PFSK-1 (cell line): Measurements from ENCODE around the gene BCL2L1.

Source experiments
- FOXP2 ChIP-seq: optimal IDR thresholded peaks from 2 replicates; pipeline ENCODE3; 2011; ENCODE audit warnings: borderline replicate concordance, control low read depth, inconsistent platforms; ENCODE audit not compliant: insufficient read depth; ENCODE audit errors: extremely low read length, extremely low read depth
- POLR2AphosphoS5 ChIP-seq: IDR thresholded peaks from 2 replicates; pipeline ENCODE4 v1.6.1; 2012; ENCODE audit warnings: low read depth, mild to moderate bottlenecking, control low read depth, low read length, moderate library complexity
- REST ChIP-seq, 2 experiments: IDR thresholded peaks; 2 replicates each; pipeline versions ENCODE4 v1.6.1 to v1.8.0; 2011 to 2012; ENCODE audit warnings: low read depth in 2 of 2, low read length in 2 of 2, control low read depth in 1 of 2, inconsistent platforms in 1 of 2, mild to moderate bottlenecking in 1 of 2, moderate library complexity in 1 of 2; ENCODE audit not compliant: insufficient read depth in 1 of 2
- SIN3A ChIP-seq: IDR thresholded peaks from 2 replicates; pipeline ENCODE4 v1.6.1; 2012; ENCODE audit warnings: mild to moderate bottlenecking, low read length, moderate library complexity, borderline replicate concordance; ENCODE audit not compliant: insufficient read depth
- TAF1 ChIP-seq: IDR thresholded peaks from 2 replicates; pipeline ENCODE4 v1.6.1; 2012; ENCODE audit warnings: low read length, control low read depth, borderline replicate concordance; ENCODE audit not compliant: insufficient read depth

Gene BCL2L1

GRCh38 chr20:31638816-31639215, 83.9 kb downstream of the BCL2L1 start:
- TF ChIP-seq FOXP2: no peak

DNA sequence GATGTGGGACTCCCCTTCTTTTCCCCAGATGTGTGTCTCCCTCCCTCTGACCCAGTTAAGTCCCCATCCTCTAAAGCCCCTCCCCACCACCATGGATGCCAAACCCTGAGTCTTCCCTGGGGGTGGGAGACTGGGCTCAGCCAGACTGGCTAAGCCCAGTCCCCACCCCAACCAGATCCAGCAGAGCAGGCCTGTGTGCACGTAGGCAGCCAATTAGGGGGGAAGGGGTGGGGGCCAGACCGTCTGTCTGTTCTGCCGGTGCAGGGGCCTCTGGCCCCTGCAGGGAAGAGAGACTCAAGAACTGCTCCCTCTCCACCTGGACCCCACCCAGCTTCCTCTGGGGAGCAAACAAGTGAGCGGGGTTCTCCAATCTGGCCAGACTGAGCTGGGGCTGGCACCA, 84.4 kb downstream of the BCL2L1 start:
- no peak for TF ChIP-seq SIN3A
- no peak for TF ChIP-seq POLR2AphosphoS5
- TF ChIP-seq TAF1: no peak
- no peak for TF ChIP-seq FOXP2
- no peak for TF ChIP-seq REST (IDR thresholded peaks at IDR 0.05; ENCODE audit: insufficient read depth in 1 of 2, low read depth in 2 of 2, low read length in 2 of 2)

- TF ChIP-seq SIN3A (no peak), TAF1 (no peak), REST (IDR thresholded peaks at IDR 0.05; ENCODE audit: insufficient read depth in 1 of 2, low read depth in 2 of 2, low read length in 2 of 2) (no peak), FOXP2 (no peak), POLR2AphosphoS5 (no peak)
Observed at GRCh38 chr20:31637660-31638059, 85.0 kb downstream of the BCL2L1 start, which contains the start of gene COX4I2. TSS of gene COX4I2 (plus strand) at chr20:31637912. CDS start at chr20:31639018, 1,106 bp downstream.

GRCh38 chr20:31633339-31633914, 89.2 kb downstream of the BCL2L1 start:
- no peak for TF ChIP-seq SIN3A

DNA sequence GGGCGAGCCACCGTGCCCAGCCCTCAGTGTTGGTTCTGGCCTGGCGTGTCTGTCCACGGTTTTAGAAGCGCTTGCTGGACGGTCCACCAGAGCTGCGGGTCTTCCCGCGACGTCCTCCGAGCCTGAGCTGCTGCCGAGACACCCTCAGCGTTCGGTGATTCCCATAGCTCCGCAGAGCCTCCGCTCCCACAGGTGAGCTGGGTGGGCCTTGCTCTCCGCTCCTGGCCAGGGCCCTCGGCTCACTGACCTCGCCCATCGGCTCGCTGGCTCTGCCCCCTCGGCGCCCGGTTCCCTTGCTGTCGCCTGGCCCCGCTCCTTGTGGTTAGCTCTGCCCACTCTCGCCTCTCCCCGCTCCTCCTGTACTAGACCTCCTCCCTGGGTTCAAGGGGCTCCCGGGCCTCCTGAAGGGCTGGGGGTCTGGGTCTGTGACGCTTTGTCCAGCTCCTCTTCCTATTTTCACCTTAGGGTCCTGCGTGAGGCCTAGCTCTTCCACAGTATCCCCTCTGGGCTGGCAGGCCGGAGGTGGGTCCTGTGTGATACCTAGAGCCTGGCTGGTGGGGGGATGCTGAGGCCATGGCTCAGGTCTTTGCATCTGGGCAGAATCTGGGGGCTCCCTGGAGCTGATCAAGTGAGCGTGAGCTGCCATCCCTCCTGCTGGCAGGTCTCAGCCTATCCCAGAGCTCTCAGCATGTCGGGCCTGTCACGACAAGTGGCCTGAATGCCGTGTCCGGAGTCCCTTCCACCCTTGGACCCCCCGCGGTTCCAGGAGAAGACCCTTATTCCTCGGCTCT, 89.9 kb downstream of the BCL2L1 start:
- TF ChIP-seq FOXP2 (no peak), TAF1 (no peak), POLR2AphosphoS5 (no peak), REST (IDR thresholded peaks at IDR 0.05; ENCODE audit: insufficient read depth in 1 of 2, low read depth in 2 of 2, low read length in 2 of 2) (no peak), SIN3A (no peak)

GRCh38 chr20:31630187-31630790, 92.4 kb downstream of the BCL2L1 start:
- TF ChIP-seq TAF1 (no peak), REST (IDR thresholded peaks at IDR 0.05; ENCODE audit: insufficient read depth in 1 of 2, low read depth in 2 of 2, low read length in 2 of 2) (no peak), SIN3A (no peak), FOXP2 (no peak)
